Measurements from ENCODE around the gene TRPM6.
A peak's percentile ranks its signal among the peaks of the same experiment; 100 is the strongest.

TRPM6 gene

DNA sequence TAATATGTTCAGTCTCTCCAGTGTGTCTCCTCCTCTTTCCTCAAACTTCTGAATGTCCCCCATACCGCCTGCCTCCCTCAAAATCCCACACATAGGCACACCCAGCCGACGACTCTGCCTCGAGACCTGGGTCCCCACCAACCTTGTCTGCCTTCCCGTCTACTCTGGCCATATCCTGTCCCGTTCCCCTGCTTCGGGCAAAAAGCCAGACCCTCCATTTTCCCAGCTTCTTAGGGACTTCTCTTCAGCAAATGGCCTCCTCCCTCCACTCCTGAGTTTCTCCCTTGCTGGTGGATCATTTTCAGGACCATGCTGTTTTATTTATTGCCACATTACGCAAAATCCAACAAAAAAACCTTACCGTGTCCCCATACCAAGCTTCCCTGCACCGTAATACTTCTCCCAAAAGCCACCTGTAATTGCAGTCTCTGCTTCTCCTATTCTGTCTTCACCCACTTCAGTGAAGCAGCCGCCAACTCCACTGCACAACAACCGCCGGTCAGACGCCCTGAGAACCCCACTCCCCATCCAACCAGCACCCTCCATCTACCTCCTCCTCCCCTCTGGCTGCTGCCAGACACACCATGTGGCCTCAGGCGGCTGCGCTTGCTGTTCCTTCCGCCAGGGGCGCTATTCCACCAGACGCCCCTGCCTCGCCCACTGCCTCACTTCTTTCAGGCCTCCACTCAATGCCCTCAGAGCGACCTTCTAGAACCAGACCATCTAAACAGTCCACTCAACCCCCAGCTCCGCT is 117.0 kb downstream of the TRPM6 start:
- DNase-seq: peak; percentile 34

DNA sequence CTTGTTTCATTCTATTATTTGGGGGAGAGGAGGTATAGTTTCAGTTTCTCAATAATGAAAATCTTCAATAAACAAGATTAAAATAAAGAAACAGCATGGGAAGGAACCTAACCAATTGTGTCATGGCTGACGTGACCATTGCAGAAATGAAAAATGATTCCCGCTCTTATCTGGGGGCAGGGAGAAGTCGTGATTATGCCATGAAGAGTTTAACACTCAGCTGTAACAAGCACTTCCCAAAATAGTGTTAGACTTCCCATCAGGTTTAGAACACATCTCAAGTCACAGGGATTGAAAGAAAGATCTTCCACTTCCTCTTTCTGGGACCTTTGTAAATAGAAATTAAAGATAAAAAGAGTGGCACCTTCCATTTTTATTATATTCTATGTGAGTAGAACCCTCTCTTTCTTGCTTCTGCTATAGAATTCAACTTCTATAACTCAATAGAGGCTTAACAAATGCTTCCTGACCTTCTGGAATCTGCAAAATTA is 122.2 kb downstream of the TRPM6 start:
- DNase-seq: no peak

DNA sequence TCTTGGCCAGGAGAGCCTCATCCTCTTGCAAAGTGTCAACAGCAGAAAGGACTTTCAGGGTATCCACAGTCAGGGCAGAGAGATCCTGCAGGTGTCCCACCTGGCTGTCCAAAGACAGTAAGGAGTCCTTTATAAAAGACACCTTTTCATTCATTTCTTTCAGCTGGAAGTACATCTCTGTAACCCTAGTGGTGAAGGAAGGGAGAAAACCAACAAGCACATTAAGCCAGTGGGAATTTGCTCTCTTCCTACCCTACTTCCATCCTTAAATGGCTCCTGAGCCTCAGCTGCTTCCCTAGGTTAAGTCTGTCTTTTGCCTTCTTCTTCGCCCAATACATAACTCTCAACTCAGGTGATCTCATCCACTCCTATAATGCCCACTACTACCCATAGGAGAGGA is 124.8 kb downstream of the TRPM6 start:
- DNase-seq: no peak

DNA sequence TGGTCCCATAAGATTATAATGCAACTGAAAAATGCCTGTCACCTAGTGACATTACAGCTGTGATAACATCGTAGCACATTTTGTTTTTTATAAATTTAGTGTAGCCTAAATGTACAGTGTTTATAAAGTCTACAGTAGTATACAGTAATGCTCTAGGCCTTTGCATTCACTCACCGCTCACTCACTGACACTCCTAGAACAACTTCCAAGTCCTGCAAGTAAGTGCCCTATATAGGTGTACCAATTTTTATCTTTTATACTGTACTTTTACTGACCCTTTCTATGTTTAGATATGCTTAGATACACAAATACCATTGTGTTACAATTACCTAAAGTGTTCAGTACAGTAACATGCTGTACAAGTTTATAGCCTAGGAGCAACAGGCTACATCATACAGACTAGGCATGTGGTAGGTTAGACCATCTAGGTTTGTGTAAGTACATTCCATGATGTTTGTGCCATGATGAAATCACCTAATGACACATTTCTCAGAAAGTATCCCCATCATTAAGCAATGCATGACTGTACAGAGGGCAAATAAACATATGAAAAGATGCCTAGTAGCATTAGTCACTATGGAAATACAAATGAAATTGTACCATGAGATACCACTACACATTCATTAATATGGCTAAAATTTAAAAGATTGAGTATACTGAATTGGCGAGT is 127.6 kb downstream of the TRPM6 start:
- DNase-seq: no peak

DNA sequence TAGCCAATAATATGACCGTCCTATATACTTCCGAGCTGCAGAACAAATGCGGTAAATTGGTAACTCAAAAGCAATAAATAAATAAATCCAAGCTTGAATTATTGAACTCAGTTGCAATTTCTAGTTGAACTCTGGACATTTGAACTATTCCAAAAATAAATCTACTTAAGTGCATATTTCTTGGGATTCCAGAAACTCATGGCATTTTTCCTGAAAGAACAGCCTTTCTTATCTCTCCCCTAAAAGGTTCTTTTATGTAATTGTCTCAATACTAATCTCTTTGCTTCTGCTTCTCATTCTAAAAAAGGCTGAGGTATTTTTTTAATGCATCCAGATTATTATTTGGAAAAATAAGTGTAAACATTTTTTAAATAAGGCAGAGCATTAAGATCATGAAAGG is 131.7 kb downstream of the TRPM6 start:
- no peak for DNase-seq

DNA sequence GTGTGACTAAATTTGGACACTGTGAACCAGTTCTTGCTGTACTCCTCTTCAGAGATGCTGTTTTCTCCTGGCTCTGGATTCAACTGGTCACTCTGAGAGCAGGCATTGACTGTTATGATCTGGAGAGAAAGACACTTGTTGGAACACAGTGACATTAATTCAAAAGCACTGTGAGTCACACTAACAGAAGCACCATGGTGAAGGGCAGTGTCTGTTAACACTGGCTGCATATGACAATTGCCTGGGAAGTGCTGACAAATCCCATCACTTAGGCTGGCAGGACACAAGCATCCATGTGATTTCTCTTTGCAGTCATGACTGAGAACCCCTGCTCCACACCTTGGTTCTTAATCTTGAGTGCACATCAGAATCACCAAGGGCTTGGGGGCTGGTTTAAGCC is 132.4 kb downstream of the TRPM6 start:
- DNase-seq: no peak

DNA sequence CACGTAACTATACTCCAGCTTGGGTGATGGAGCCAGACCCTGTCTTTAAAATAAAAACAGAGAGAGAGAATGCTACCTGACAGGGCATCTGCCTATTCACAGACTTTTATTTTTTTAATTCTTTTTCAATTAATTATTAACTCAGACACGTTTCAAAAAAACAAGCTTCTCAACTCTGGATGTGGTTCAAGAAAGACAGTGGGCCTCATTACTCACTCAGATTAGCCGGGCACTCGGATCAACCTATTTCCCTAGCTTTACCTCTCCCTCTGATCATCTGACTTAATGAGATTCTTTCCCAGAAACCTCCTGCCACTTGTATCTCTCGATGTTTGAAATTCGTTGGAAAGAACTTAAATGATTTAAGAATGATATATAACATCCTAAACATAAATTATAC is 134.1 kb downstream of the TRPM6 start:
- DNase-seq: no peak

DNA sequence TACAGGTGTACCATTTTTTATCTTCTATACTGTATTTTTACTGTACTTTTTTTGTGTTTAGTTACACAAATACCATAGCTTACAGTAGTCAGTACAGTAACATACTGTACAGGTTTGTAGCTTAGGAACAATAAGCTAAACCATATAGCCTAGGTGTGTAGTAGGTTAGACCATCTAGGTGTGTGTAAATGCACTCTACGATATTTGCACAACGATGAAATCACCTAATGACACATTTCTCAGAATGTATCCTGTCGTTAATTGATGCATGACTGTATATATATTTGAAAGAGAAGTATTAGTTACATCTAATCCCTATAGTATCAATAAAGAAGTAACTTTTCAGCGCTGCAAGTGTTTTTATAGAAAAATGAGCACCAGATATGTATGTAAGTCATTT is 138.8 kb downstream of the TRPM6 start:
- DNase-seq: no peak

DNA sequence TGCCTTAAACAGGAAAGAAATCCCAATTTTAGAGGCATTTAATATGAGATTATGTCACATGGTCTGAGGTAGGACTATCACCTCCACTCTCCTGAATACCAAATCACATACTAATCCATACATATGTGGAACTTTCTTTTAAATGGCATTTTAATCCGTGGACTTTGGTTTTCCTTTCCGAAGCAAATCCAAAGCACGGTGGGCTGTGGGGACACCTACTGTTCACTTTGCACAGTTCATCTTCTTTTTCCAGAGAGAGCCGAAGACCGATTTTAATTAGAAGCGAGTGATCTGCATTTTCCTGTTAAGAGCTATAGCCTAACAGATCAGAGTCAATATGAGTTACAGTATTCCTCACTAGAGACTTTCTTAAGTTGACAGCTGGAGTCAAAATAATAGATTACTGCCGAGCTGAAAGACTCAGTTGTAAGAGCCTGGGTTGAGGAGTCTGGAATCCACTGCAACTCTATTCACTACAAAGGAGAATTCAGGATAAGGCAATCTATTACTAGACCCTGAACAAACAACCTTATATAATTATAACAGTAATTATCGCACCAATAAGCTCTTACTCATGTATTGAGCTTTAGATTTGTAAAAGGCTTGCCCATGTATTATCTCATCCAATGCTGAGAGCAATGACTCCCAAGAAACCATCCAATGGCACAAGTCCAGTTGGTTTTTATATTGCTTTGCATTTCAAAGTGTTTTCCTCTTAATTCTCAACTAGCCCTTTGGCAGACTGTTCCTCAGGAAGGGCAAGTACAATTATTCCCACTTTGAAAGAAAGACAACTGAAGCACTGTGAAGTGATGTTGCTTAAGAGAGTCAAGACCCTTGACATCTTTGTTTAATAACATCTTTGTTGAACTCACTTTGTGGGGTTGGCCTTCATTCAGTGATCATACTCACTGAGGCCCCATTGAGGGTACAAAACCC is 144.7 kb downstream of the TRPM6 start:
- DNase-seq: no peak

DNA sequence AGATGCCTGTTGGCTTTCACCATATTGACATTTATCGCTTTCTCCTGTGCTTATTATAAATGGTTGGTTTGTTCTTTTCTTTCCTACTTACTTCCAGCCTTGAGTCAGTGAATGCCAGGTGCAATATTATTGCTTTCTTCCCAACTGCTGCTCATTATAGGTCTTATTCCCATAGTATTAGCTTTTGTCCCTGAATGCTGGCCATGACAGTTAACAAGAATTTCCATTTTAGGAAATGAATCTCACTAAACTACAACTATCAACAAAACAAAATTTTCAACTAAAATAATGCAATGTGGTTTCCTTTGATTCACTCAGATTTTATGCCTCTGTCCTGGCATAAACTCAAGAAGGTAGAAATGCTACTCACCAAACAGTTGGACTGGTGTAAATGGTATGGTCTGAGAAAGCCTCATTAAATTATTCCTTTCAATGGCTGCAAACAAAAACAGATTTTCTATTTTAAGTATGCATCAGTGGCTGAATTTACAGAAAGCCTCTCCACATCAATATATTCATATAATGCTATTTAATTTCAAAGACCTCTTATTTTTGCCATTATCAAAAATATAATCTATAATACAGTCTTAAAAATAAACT is 145.4 kb downstream of the TRPM6 start:
- DNase-seq: no peak

DNA sequence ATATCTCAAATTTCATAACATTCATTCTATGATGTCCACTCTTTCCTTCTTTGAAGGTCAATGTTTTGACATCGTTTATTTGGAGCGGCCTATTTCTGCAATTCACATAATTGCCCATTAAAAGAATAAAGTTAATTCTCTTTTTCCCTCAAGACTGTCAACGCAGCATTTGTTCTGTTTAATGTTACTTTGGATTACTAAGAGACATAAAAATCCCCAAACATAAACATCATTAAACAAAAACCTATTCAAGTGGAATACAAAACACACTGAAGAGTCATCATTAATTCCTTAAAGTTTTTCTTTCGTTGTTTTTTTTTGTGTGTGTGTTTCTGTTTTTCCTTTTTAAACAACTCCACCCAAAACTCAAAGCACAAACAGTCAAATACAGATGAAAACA is 151.1 kb downstream of the TRPM6 start:
- DNase-seq: no peak

DNA sequence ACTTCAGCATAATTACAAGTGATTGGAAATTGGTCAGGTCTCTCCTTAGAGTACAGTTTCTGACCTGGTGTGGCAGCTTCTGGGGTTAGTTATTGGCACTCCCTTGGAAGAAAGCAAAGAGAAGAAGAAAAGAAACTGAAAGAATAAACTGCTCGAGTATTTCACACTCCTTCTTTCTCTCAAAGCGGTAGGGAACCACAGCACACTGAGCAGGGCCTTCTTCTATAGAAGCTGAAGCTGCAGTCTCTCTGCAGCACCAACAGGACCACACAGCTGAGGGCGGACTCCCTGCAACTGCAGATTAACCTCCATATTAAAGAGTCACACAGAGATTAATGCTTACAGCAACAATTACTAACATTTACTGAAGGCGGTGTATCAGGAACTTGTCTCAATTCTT is 152.0 kb downstream of the TRPM6 start:
- no peak for DNase-seq

DNA sequence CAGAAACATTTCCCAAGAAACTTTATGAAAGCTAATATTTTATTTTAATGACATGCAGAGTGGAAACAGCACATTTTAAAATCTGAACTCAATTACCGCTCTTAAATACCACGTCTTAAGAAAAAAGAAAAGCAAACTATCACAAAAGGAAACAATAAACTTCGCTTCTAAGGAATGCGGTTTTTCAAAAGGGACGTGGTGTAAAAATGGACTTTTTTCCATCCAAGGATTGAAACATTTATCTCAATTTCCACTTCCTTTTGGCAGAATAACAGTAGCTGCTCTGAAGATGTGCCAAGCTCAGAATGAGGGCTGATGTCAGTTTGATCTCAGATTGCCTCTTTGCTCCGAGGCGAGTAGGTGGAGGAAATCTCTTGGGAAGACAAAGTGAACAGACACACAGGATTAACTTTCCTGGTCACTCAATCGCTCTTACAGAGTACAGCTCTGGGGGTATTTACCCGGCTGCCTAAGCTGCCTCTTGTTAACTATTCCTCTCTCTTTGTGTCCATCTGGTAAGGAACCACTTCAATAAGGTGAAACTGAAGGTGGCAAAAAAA is 158.5 kb downstream of the TRPM6 start:
- no peak for DNase-seq

DNA sequence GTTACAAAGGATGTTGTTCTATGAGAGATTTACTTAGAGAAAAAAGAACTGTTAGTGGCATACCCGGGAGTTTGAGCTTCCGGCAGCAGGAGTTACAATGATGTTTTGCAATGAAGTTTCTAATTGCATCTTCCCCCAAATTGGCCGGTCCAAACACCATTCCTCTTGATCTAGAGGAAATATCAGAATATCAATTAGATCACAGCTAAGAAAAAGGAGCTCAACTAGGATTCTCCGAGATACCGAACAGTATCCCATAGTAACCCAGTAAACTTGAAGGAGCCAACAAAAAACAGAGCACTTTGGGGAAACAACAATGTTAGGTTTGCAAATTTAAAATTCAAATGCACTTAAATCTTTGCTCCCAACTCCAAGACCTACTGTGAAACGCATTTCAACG is 159.5 kb downstream of the TRPM6 start:
- DNase-seq: no peak

DNA sequence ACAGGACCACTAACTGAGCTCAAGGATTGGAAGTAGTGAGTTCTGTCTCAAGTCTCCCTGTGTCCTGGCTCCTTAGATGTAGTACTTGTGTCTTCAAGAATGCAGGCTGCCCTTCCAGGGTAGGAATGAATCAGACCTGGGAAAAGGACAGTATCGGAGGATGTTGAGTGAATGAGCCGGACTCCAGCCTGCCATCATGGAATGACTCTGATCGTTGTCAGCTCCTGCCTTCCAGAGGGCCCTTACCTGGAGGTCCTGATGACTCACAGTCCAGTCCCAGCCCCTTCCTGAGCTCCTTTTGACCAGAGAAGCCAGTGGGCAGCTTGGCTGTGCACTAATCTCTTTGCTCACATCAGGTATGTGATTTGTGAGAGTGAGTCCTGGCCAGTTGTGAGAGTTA is 161.1 kb downstream of the TRPM6 start:
- no peak for DNase-seq

DNA sequence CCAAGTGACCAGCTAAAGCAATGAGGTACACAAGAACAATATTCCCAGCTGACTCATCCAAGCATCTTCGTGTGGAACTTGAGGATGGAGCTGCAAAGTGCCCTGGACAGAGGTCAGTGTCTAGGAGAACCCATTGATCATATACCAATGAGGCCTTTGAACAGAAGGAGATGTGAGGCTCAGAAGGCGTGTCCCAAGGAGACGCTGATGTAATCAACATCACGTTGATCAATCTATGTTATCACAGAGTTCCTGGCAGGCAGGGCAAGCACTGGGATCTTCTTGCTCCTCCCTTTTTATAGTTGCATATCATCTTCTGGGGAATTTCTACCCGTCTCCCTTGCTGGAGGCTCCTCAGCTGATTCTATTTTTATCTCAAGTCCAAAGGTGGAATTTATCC is 163.4 kb downstream of the TRPM6 start:
- no peak for DNase-seq

DNA sequence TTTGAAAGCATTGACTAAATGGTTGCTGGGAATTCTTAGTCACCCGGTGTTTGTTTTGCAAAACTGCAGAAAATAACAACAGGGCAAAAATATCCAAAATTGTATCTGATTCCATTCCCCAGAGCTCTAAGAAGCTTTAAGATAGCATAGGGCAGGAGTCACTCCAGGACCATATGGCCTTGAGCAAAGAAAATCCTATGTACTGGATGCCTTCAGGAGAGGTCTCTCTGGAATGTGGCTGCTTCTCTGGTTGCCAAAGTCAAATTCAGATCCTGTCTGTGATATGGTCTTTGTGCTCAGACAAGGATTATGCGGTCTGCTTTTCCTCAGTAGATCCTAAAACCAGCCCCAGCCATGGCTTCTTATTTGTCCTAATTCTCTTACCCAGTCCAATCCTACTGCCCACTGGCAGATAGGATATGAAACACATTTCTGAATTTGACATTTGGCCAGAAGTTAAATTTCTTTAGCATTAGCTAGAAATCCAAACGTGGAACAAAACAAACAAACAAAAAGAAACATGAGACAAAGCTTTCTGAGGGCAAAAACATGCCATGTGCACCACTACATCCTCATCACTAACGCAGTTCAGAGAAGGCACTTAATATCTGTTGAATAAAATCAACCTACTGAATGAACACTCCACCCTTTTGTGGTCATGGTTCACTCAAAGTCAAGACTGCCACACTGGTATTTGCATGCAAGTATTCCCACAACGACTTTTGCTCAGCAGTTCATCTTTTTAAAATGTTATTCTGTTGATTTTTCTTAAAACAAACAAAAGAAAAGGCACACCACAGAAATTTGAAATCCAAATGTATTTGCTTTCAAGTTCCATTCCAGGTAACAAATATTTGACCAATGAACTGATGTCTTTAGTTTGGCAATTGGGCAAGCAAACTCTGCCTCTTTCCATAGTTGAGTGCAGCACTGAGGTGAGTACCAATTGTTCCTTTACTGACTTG is 165.7 kb downstream of the TRPM6 start:
- no peak for DNase-seq

DNA sequence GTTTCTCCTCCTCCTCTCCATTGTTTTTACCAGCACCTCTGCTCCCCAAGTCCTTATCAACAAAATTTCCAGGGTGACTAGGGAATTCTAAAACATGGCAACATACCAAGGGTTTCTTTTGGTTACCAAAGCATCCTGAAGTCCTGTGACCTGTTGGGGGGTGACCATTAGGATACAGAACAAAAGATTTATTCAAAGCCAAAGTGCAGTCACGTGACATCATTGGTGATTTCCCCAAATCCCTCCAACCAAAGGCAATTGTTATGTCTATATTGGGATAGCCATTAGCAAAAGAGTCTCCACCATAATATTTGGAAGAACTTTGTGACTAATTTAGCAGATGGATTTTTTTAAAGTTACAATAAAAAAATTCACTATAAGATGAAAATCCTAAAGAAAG is 168.4 kb downstream of the TRPM6 start:
- DNase-seq: no peak

DNA sequence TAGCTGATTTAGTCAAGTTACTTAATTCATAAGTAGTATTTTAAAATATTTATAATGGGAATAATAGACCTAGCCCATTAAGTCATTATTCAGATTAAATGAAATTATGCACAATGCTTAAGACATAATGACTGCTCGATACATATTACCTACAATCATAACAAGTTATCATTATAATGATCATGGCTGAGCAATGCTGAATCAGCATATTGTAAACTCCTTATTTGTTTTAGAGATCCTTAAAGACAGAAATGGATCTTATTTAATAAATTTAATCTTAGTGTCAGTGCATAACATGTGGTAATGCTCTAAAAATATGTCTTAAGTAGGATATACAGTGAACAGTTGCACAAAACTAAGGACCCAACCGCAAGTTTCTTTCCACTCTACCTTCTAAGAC is 169.0 kb downstream of the TRPM6 start:
- DNase-seq: no peak

DNA sequence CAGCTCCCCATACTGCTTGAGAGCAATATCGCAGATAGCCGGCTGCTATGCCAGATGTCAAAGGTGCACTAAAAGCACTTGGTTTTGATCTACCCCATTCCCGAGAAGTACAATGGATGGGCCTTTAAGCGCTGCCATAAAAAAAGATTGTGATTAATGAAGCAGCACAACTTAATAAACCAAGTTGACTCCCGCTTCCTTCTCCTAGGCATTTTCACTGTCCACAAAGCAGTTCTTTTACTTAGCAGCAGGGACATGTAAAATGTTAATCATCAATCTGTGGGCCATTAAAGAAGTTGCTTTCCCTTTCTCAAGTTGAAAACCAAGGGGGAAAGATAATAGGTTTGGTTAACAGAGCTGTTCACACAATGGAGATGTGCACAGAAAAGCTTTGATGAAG is 176.4 kb downstream of the TRPM6 start:
- DNase-seq: no peak

DNA sequence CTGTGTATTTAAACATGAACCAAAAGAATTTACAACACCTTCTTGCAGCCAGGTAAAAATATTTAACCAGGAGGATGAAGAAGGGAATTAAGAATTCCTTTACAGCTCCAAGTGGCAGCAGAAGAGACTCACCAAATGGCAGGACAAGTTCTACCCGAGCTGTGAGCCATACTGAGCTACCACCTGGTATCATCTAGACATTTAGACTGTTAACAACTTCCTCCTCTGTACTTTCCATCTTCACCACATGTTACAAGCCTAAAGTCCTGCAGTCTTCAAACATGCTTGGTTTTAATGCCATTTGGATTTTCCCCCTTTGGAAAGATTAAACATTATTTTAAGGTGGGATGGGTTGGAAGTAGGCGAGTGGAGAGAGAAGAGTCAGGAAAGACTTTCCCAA is 190.2 kb downstream of the TRPM6 start:
- DNase-seq: no peak

DNA sequence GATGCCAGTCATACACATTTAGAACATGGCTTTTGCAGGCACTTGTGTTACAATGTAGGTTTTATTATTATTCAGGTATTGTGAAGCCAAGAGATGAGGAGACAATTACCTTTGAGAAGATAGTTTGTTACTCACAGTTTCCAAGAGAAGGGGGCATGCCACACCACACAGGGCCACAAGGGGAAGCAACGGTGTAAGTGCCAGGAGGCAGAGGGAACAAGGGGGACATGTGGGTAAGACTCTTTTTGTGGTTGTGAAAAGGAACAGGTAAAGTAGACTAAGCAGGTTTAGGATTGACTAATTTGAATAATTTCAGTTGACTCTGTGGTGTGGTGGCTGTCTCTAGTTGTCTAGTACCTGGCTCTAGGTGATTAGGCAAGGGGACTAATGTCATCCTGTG is 191.2 kb downstream of the TRPM6 start:
- DNase-seq: no peak

All from CD4-positive, alpha-beta T cell treated with Interleukin-17A for 1 hour (primary cell).